ENCODE measurements around the gene CLEC17A. TPM values are rescaled to one million over a fixed set of nuclear protein-coding genes. Genes with fewer than 3 reads are reported as not detected.

CLEC17A gene
- total and polyA plus RNA-seq, 2 of the 13 experiments (the other 11 are each of a cell fraction or from before 2014, with no cell fraction given) = not detected

DNA sequence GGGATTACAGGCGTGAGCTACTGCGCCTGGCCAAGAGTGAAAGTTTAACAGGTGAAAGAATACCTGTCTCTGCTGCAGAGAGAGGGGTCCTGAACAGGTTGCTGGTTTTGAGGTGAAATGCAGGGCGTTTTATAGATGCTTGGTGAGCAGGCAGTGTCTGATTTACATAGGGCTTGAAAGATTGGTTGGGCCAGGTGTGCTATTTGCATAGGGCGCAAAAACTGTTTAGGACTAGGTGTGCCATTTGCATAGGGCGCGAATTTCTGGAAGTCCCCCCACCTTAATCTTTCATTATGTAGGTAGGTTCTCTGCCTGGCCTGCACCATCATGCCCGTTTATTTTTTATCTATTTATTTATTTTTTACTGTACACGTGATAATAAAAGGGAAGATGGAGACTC is 6.5 kb upstream of the CLEC17A start:
- CTCF ChIA-PET (ENCODE audit: low intra/inter-chr PET ratio, low total read pairs) = no interaction called here
- 44% methylated on average over 8 of the region's 8 CpGs for WGBS (ENCODE audit: low lambda C conversion rate)
- in situ Hi-C loops (cut with HindIII; ENCODE audit: extremely low pct_ligation_motif_present, low pct_unique_long_range_greater_than_20kb) (no loop called here), intact Hi-C loops (cut with micrococcal nuclease; ENCODE audit: unreplicated experiment) (no loop called here)
- Histone ChIP-seq H3K79me2 (ENCODE audit: insufficient read depth, low read length) (peaks cover 4% of the 10 kb centered on the region), H3K27me3 (ENCODE audit: control insufficient read depth in 1 of 2, insufficient read depth in 2 of 2, low read length in 2 of 2) (no peaks in the 10 kb centered on the region; a peak in 1 of 5 replicates), H3K4me2 (ENCODE audit: low read depth, low read length) (no peak overlapping the region), H3K9ac (ENCODE audit: insufficient read depth, low read depth, low read length) (no peak overlapping the region), H3K27ac (ENCODE audit: extremely low read length, insufficient read depth, low read length) (no peak overlapping the region), H4K20me1 (ENCODE audit: insufficient read depth, low read length) (no peaks in the 10 kb centered on the region), H3K9me3 (ENCODE audit: low read length) (no peaks in the 10 kb centered on the region), H2AFZ (ENCODE audit: low read length) (no peak overlapping the region), H3K36me3 (replicated peaks in 1 of 2; ENCODE audit: control insufficient read depth in 1 of 2, insufficient read depth in 2 of 2, low read length in 2 of 2) (no peaks in the 10 kb centered on the region), H3K4me3 (replicated peaks in 1 of 3; ENCODE audit: insufficient read depth in 1 of 3, low read depth in 2 of 3, low read length in 3 of 3) (no peak overlapping the region), H3K4me1 (ENCODE audit: insufficient read depth, low read length) (peaks cover 22% of the 10 kb centered on the region)
- TF ChIP-seq YY1 (IDR thresholded peaks at IDR 0.05; ENCODE audit: insufficient read depth, insufficient replicate concordance, low read depth, low read length) (no peak), MEF2D (CRISPR knock-in tag; IDR thresholded peaks at IDR 0.05) (no peak), HOXA5 (CRISPR knock-in tag; IDR thresholded peaks at IDR 0.05) (no peak), RAD51 (IDR thresholded peaks at IDR 0.05; ENCODE audit: borderline replicate concordance) (no peak), IKZF4 (CRISPR knock-in tag; IDR thresholded peaks at IDR 0.05; ENCODE audit: borderline replicate concordance, low read depth, not compliant biosample characterization) (no peak), POLR2G (IDR thresholded peaks at IDR 0.05; ENCODE audit: low read depth, low read length) (no peak), ZNF501 (CRISPR knock-in tag; IDR thresholded peaks at IDR 0.05) (no peak), ZNF446 (CRISPR knock-in tag; IDR thresholded peaks at IDR 0.05) (no peak), ATAD3A (CRISPR knock-in tag; IDR thresholded peaks at IDR 0.05) (no peak), ZNF781 (CRISPR knock-in tag; IDR thresholded peaks at IDR 0.05; ENCODE audit: borderline replicate concordance, not compliant biosample characterization) (no peak)
- TF ChIP-seq, protein P1, sequence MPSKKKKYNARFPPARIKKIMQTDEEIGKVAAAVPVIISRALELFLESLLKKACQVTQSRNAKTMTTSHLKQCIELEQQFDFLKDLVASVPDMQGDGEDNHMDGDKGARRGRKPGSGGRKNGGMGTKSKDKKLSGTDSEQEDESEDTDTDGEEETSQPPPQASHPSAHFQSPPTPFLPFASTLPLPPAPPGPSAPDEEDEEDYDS (CRISPR knock-in tag; IDR thresholded peaks at IDR 0.05) = no peak
- TF ChIP-seq, protein P2, sequence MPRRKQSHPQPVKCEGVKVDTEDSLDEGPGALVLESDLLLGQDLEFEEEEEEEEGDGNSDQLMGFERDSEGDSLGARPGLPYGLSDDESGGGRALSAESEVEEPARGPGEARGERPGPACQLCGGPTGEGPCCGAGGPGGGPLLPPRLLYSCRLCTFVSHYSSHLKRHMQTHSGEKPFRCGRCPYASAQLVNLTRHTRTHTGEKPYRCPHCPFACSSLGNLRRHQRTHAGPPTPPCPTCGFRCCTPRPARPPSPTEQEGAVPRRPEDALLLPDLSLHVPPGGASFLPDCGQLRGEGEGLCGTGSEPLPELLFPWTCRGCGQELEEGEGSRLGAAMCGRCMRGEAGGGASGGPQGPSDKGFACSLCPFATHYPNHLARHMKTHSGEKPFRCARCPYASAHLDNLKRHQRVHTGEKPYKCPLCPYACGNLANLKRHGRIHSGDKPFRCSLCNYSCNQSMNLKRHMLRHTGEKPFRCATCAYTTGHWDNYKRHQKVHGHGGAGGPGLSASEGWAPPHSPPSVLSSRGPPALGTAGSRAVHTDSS (CRISPR knock-in tag; conservative IDR thresholded peaks at IDR 0.05) = no peak
- TF ChIP-seq, protein P3, sequence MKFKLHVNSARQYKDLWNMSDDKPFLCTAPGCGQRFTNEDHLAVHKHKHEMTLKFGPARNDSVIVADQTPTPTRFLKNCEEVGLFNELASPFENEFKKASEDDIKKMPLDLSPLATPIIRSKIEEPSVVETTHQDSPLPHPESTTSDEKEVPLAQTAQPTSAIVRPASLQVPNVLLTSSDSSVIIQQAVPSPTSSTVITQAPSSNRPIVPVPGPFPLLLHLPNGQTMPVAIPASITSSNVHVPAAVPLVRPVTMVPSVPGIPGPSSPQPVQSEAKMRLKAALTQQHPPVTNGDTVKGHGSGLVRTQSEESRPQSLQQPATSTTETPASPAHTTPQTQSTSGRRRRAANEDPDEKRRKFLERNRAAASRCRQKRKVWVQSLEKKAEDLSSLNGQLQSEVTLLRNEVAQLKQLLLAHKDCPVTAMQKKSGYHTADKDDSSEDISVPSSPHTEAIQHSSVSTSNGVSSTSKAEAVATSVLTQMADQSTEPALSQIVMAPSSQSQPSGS (CRISPR knock-in tag; IDR thresholded peaks at IDR 0.05) = no peak
- TF ChIP-seq, protein P4, sequence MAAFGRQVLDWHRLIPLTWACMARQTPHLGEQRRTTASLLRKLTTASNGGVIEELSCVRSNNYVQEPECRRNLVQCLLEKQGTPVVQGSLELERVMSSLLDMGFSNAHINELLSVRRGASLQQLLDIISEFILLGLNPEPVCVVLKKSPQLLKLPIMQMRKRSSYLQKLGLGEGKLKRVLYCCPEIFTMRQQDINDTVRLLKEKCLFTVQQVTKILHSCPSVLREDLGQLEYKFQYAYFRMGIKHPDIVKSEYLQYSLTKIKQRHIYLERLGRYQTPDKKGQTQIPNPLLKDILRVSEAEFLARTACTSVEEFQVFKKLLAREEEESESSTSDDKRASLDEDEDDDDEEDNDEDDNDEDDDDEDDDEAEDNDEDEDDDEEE (CRISPR knock-in tag; IDR thresholded peaks at IDR 0.05) = no peak
- BruUV-seq (replicated peaks) = no TSS peak
- no peak for DNase-seq (ENCODE audit: low spot score)
- no peak for FAIRE-seq
- POLR2A ChIA-PET = no interaction called here
- no peak for ATAC-seq
